ENCODE data around the gene DEPDC4. TPM values are rescaled to one million over a fixed set of nuclear protein-coding genes. Genes with fewer than 3 reads are reported as not detected.

The DEPDC4 gene
- total RNA-seq, 2 experiments from 2014 or later: 1.4 to 4.1 TPM

- DNase-seq (ENCODE audit: low spot score): no peak
- H3K9me2 ChIP-seq (ENCODE audit: insufficient read depth, low read length): no peaks in the 10 kb centered on the region
- H3K4me1 ChIP-seq (ENCODE audit: insufficient read depth, low read length, poor library complexity, severe bottlenecking): no peaks in the 10 kb centered on the region
- no peaks in the 10 kb centered on the region for H4K20me1 ChIP-seq (ENCODE audit: insufficient read depth, low read length)
- no peak overlapping the region for H2AFZ ChIP-seq (ENCODE audit: low read length)
- BruUV-seq (replicated peaks): no TSS peak
- intact Hi-C loops (cut with micrococcal nuclease; ENCODE audit: unreplicated experiment): no loop called here
- no peak overlapping the region for H3K4me3 ChIP-seq (ENCODE audit: low read depth, low read length, poor library complexity, severe bottlenecking)
- CTCF ChIA-PET (ENCODE audit: unreplicated experiment): no interaction called here
- no peaks in the 10 kb centered on the region for H3K9me3 ChIP-seq (ENCODE audit: low read length)
- TF ChIP-seq EZH2phosphoT487 (IDR thresholded peaks at IDR 0.05; ENCODE audit: borderline replicate concordance, low read depth, low read length): no peak
- TF ChIP-seq CTCF (conservative IDR thresholded peaks at IDR 0.05; ENCODE audit: low read length): no peak
- POLR2A ChIA-PET: no interaction called here
- H3K4me2 ChIP-seq (ENCODE audit: low read length): no peak overlapping the region
- H3K27ac ChIP-seq (ENCODE audit: low read depth, low read length, poor library complexity, severe bottlenecking): no peak overlapping the region
- no peaks in the 10 kb centered on the region for H3K36me3 ChIP-seq (ENCODE audit: insufficient read depth, low read length)
- H3K79me2 ChIP-seq (ENCODE audit: insufficient read depth, low read depth, low read length): no peaks in the 10 kb centered on the region
Observed at GRCh38 chr12:100247765-100248164, 19.1 kb downstream of the DEPDC4 start.

DNA sequence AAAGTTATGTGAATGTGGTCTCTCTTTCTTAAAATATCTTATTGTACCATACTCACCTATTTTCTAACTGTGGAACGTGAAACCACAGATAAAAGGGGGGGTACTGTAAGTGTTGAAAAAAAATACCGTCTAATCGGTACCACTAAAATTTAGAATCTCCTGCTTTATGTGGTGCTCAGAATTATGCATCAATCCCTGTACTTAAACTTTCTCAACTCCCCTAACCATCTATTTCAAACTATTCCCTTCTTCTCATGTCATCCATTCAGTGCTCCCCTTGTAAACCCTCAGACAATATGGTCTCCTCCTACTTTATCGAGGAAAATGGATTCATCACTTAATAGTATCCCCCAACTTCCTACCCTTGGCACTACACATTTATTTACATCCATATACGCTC, 23.7 kb downstream of the DEPDC4 start:
- no TSS peak for BruUV-seq (replicated peaks)
- TF ChIP-seq CTCF (conservative IDR thresholded peaks at IDR 0.05; ENCODE audit: low read length) (no peak), EZH2phosphoT487 (IDR thresholded peaks at IDR 0.05; ENCODE audit: borderline replicate concordance, low read depth, low read length) (no peak)
- CTCF ChIA-PET (ENCODE audit: unreplicated experiment): no interaction called here

GRCh38 chr12:100239589-100239988, 27.3 kb downstream of the DEPDC4 start:
- intact Hi-C loops (cut with micrococcal nuclease; ENCODE audit: unreplicated experiment): no loop called here
- no peak overlapping the region for H3K4me2 ChIP-seq (ENCODE audit: low read length)
- no peak for DNase-seq (ENCODE audit: low spot score)
- no peak overlapping the region for H2AFZ ChIP-seq (ENCODE audit: low read length)
- H3K9me3 ChIP-seq (ENCODE audit: low read length): no peaks in the 10 kb centered on the region
- no peaks in the 10 kb centered on the region for H3K9me2 ChIP-seq (ENCODE audit: insufficient read depth, low read length)
- no TSS peak for BruUV-seq (replicated peaks)
- H3K36me3 ChIP-seq (ENCODE audit: insufficient read depth, low read length): no peaks in the 10 kb centered on the region
- H3K27ac ChIP-seq (ENCODE audit: low read depth, low read length, poor library complexity, severe bottlenecking): no peak overlapping the region
- H3K4me3 ChIP-seq (ENCODE audit: low read depth, low read length, poor library complexity, severe bottlenecking): no peak overlapping the region
- TF ChIP-seq CTCF (conservative IDR thresholded peaks at IDR 0.05; ENCODE audit: low read length) (no peak), EZH2phosphoT487 (IDR thresholded peaks at IDR 0.05; ENCODE audit: borderline replicate concordance, low read depth, low read length) (no peak)
- no peaks in the 10 kb centered on the region for H3K79me2 ChIP-seq (ENCODE audit: insufficient read depth, low read depth, low read length)
- POLR2A ChIA-PET: interaction anchor here (0.7 kb wide), 1 partner anchor 51 kb away, joined by 4 read pairs; no protein-coding TSS in a partner anchor
- no peaks in the 10 kb centered on the region for H4K20me1 ChIP-seq (ENCODE audit: insufficient read depth, low read length)
- H3K4me1 ChIP-seq (ENCODE audit: insufficient read depth, low read length, poor library complexity, severe bottlenecking): no peaks in the 10 kb centered on the region
- CTCF ChIA-PET (ENCODE audit: unreplicated experiment): no interaction called here

More for the DNA sequence above, 23.7 kb downstream of the DEPDC4 start:
- Histone ChIP-seq H3K9me3 (ENCODE audit: low read length) (no peaks in the 10 kb centered on the region), H4K20me1 (ENCODE audit: insufficient read depth, low read length) (no peaks in the 10 kb centered on the region), H3K4me2 (ENCODE audit: low read length) (no peak overlapping the region), H2AFZ (ENCODE audit: low read length) (no peak overlapping the region), H3K4me3 (ENCODE audit: low read depth, low read length, poor library complexity, severe bottlenecking) (no peak overlapping the region), H3K9me2 (ENCODE audit: insufficient read depth, low read length) (no peaks in the 10 kb centered on the region), H3K36me3 (ENCODE audit: insufficient read depth, low read length) (no peaks in the 10 kb centered on the region), H3K27ac (ENCODE audit: low read depth, low read length, poor library complexity, severe bottlenecking) (no peak overlapping the region), H3K79me2 (ENCODE audit: insufficient read depth, low read depth, low read length) (no peaks in the 10 kb centered on the region), H3K4me1 (ENCODE audit: insufficient read depth, low read length, poor library complexity, severe bottlenecking) (no peaks in the 10 kb centered on the region)
- POLR2A ChIA-PET: no interaction called here
- DNase-seq (ENCODE audit: low spot score): no peak
- intact Hi-C loops (cut with micrococcal nuclease; ENCODE audit: unreplicated experiment): no loop called here
